Measurements from ENCODE around the gene JPH2.

JPH2 gene

DNA sequence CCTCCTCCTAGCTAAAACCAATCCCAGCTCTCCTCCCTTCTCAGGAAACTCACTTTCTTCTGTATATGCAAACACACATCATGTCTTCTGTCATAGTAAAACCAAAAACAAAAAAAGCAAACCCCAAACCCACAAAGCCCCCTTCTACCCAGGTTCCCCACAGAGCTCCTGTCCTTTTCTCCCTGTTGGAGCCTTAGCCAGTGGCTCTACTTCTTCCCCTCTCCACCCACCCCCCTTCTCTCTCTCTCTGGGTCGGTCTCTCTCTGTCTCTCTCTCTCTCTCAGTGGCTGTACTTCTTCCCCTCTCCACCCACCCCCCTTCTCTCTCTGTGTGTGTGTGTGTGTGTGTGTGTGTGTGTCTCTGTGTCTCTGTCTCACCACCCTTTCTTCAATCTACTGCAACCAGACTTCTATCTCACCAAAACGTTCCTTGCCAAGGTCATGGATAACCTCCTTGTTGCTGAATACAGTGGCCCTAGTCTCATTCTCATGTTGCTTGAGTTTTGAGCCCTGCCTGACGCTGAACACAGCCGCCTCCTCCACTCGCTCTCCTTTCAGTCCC is 32.3 kb upstream of the JPH2 start:
- no peak for TF ChIP-seq ZFX (IDR thresholded peaks at IDR 0.05)
- TF ChIP-seq, protein P1, sequence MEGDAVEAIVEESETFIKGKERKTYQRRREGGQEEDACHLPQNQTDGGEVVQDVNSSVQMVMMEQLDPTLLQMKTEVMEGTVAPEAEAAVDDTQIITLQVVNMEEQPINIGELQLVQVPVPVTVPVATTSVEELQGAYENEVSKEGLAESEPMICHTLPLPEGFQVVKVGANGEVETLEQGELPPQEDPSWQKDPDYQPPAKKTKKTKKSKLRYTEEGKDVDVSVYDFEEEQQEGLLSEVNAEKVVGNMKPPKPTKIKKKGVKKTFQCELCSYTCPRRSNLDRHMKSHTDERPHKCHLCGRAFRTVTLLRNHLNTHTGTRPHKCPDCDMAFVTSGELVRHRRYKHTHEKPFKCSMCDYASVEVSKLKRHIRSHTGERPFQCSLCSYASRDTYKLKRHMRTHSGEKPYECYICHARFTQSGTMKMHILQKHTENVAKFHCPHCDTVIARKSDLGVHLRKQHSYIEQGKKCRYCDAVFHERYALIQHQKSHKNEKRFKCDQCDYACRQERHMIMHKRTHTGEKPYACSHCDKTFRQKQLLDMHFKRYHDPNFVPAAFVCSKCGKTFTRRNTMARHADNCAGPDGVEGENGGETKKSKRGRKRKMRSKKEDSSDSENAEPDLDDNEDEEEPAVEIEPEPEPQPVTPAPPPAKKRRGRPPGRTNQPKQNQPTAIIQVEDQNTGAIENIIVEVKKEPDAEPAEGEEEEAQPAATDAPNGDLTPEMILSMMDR (conservative IDR thresholded peaks at IDR 0.05): no peak
- H3K27ac ChIP-seq: no peak overlapping the region

DNA sequence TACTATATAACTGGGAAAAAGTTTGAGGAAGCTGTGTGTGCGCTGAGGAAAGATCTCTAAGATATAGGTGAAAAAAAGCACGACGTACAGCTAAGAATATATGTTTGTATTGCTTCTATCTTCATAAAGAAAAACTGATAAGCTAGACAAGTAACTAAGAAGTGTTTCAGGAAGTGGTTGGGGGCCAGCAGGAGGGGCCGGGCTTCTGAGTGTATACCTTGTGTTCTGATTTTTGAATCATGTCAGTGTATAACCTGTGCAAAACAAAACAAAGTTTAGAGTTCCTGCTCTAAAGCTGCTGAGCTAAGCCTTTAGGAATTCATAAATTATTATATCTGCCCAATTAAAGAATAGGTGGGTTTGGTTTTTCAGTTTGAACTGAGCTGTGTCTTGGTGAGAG is 31.5 kb upstream of the JPH2 start:
- TF ChIP-seq, protein P1 (conservative IDR thresholded peaks at IDR 0.05): no peak
- no peak for TF ChIP-seq ZFX (IDR thresholded peaks at IDR 0.05)

DNA sequence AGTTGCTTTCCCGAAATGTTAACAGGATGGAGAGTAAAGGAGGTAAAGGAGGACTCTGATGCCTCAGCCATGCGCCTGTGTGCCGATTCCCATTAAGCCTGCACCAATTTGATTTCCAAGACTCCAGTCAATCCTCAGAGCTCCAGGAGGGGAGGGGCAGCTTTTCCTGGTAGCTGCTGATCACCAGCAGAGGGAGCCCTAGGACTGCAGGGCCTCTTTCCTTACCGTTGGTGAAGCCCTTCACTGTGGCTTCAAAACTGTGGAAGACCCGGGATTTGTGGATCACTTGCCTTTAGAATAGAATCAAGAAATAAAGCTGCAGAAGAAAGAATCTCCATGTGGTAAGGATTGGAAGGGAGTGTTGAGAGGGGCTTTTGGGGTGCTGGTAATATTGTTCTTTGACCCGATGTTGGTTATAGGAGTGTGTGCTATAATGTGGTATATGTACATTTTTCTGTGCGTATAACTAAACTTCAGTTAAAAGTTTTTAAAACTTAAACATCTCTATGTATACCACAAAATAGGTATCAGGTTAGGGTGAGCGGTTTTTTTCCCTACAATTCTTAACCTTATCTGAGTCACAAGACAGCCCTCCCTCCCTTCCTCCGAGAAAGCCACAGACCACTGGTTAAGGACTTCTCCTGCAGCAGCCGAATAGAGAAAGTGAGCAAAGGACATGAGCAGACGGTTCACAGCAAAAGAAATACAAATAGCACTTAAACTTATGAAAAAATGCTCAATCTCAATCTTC is 30.5 kb upstream of the JPH2 start:
- H3K27ac ChIP-seq: no peak overlapping the region
- TF ChIP-seq ZFX (IDR thresholded peaks at IDR 0.05): no peak
- TF ChIP-seq, protein P1 (conservative IDR thresholded peaks at IDR 0.05): peak; percentile 98

More for the DNA sequence above, 31.5 kb upstream of the JPH2 start:
- H3K27ac ChIP-seq: no peak overlapping the region

- TF ChIP-seq, protein P1 (conservative IDR thresholded peaks at IDR 0.05): peak; percentile 90
- TF ChIP-seq ZFX (IDR thresholded peaks at IDR 0.05): no peak
- no peak overlapping the region for H3K27ac ChIP-seq
Measured at GRCh38 chr20:44215125-44215524, 28.1 kb upstream of the JPH2 start.

DNA sequence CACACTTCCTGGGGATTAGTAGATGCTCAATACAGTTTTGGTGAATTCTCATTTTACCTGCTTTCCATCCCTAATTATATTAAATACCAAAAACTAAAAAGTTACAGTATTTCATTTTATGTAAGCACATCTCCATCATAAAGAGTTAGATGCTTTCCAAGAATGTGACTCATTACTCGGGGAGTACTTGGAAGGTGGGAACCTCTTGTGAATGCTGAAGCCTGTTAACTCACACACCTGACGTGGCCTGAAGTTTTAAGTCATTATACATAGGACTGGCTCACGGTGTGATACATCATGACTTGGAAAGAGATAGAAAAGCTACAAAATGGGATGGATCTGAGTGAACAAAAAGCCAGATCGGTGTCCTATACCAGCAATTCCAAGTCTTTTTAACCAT is 25.8 kb upstream of the JPH2 start:
- H3K27ac ChIP-seq: no peak overlapping the region
- TF ChIP-seq, protein P1 (conservative IDR thresholded peaks at IDR 0.05): no peak
- no peak for TF ChIP-seq ZFX (IDR thresholded peaks at IDR 0.05)

DNA sequence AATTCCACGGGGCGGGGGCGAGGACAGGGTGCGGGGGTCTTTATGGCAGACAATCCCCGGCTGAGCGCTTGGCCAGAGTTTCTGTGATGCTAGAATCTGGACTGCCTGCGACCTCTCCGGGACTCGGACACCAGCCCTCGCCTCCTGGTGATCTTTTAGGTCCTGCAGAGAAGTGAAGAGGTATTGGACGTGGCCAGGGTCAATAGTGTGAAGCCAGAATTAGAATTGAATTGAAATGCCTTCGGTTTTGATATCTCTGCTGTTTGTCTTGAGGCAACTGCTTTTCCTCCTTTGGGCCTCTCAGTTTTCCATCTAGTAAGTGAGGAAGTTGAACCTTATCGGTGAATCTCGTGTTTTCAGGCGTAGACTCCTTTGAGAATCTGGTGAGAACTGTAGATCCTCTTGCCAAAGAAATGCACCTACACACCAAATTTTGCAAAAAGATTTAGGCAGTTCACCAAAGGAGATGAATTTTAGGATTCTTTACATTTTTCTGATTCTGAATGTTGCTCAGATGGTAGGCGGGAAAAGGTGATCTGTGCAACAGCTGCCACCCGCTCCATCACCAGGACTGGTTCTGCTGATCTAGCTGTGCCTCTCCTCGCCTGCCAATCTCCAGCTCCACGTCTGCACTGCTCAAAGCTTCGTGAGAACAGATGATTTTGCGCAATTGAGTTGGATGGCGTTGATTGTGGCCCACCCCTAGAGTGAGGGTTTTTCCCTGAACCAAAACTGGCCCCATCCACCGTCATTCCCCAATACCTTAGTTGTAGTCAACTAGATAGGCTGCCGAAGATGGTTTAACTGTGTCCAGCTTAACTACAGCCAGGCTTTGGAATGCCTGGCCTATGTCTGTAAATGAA is 24.4 kb upstream of the JPH2 start:
- TF ChIP-seq ZFX (IDR thresholded peaks at IDR 0.05): no peak
- TF ChIP-seq, protein P1 (conservative IDR thresholded peaks at IDR 0.05): no peak
- peak overlapping the region; percentile 97 for H3K27ac ChIP-seq

All from C4-2B (cell line).